Caco-2 (cell line): Measurements from ENCODE around the gene IER3. TPM values are rescaled to one million over a fixed set of nuclear protein-coding genes. Genes with fewer than 3 reads are reported as not detected.
A peak's percentile ranks its signal among the peaks of the same experiment; 100 is the strongest.

Experiments
- BruUV-seq: library from RNA; stranded (reverse); fragments of 400-500 nt; replicated peaks from 2 replicates; lab custom pipeline; 2021; lab: Mats Ljungman, UMichigan
- CTCF ChIA-PET: fragments of 300-600 bp; sonication (Branson Sonifier 250); formaldehyde crosslinking; loops from one replicate; lab custom pipeline; 2022; ENCODE audit warnings: antibody characterized with exemption; lab: Charles Lee
- POLR2A ChIA-PET: fragments of 300-600 bp; sonication (Branson Sonifier 250); formaldehyde crosslinking; loops from one replicate; lab custom pipeline; 2022; ENCODE audit warnings: antibody characterized with exemption; lab: Charles Lee
- DNase-seq, 2 experiments: peaks; one replicate each; pipeline versions ENCODE4 v3.0.0 to v3.0.0-alpha.2; 2020 to 2022
- H3K27me3 ChIP-seq: replicated peaks from 2 replicates; pipeline ENCODE4 v1.6.0; 2011; ENCODE audit warnings: low read length; ENCODE audit not compliant: control insufficient read depth, insufficient read depth
- H3K36me3 ChIP-seq: 2 replicates; pipeline ENCODE4 v1.5.1; 2011; ENCODE audit warnings: low read length; ENCODE audit not compliant: control insufficient read depth, insufficient read depth
- H3K4me1 ChIP-seq: fragments of 250-450 bp; sonication (Bioruptor Pico); 2 replicates; pipeline ENCODE4 v1.5.1; 2020; ENCODE audit warnings: mild to moderate bottlenecking
- H3K4me3 ChIP-seq: 2 replicates; pipeline ENCODE4 v1.5.1; 2011; ENCODE audit warnings: low read depth, mild to moderate bottlenecking, control low read depth, low read length
- H3K9me3 ChIP-seq: fragments of 250-450 bp; sonication (Bioruptor Pico); 2 replicates; pipeline ENCODE4 v1.5.1; 2020; ENCODE audit warnings: mild to moderate bottlenecking, moderate library complexity
- H3K27ac Mint-ChIP-seq: one replicate; pipeline ENCODE4 v1.8.0; 2022; ENCODE audit warnings: mixed read lengths; ENCODE audit not compliant: unreplicated experiment
- H3K27me3 Mint-ChIP-seq: one replicate; pipeline ENCODE4 v1.8.0; 2022; ENCODE audit warnings: mixed read lengths; ENCODE audit not compliant: insufficient read depth, unreplicated experiment
- H3K36me3 Mint-ChIP-seq: one replicate; pipeline ENCODE4 v1.8.0; 2022; ENCODE audit warnings: mild to moderate bottlenecking, mixed read lengths; ENCODE audit not compliant: insufficient read depth, unreplicated experiment
- H3K4me1 Mint-ChIP-seq: one replicate; pipeline ENCODE4 v1.8.0; 2022; ENCODE audit warnings: low read depth, mixed read lengths; ENCODE audit not compliant: unreplicated experiment
- H3K4me3 Mint-ChIP-seq: one replicate; pipeline ENCODE4 v1.8.0; 2022; ENCODE audit warnings: mild to moderate bottlenecking, moderate library complexity, mixed read lengths; ENCODE audit not compliant: unreplicated experiment
- H3K9me3 Mint-ChIP-seq: one replicate; pipeline ENCODE4 v1.8.0; 2022; ENCODE audit warnings: mixed read lengths; ENCODE audit not compliant: unreplicated experiment
- intact Hi-C: fragments of 100-400 bp; cut with micrococcal nuclease; formaldehyde crosslinking; loops from one replicate; pipeline ENCODE4 v1.10.0; 2022; ENCODE audit not compliant: unreplicated experiment
- total RNA-seq: library from RNA; stranded (reverse); gene quantifications from 2 replicates; pipeline ENCODE4 v1.2.3, GENCODE V29; 2022
- TF ChIP-seq, protein P1 (sequence below), 2 experiments: fragments of 200-600 bp in 1 of 2; IDR thresholded peaks; 1 replicate in 1 of 2; 2 replicates in 1 of 2; pipeline versions ENCODE4 v1.5.1 to v1.8.0; 2011 to 2022; ENCODE audit warnings: antibody characterized with exemption in 1 of 2, control low read depth in 1 of 2, inconsistent platforms in 1 of 2, low read depth in 1 of 2, low read length in 1 of 2, mild to moderate bottlenecking in 1 of 2, moderate library complexity in 1 of 2; ENCODE audit not compliant: insufficient read depth in 1 of 2, severe bottlenecking in 1 of 2, unreplicated experiment in 1 of 2

IER3 gene
- total RNA-seq, 1 experiment from 2014 or later = 13.0 TPM

DNA sequence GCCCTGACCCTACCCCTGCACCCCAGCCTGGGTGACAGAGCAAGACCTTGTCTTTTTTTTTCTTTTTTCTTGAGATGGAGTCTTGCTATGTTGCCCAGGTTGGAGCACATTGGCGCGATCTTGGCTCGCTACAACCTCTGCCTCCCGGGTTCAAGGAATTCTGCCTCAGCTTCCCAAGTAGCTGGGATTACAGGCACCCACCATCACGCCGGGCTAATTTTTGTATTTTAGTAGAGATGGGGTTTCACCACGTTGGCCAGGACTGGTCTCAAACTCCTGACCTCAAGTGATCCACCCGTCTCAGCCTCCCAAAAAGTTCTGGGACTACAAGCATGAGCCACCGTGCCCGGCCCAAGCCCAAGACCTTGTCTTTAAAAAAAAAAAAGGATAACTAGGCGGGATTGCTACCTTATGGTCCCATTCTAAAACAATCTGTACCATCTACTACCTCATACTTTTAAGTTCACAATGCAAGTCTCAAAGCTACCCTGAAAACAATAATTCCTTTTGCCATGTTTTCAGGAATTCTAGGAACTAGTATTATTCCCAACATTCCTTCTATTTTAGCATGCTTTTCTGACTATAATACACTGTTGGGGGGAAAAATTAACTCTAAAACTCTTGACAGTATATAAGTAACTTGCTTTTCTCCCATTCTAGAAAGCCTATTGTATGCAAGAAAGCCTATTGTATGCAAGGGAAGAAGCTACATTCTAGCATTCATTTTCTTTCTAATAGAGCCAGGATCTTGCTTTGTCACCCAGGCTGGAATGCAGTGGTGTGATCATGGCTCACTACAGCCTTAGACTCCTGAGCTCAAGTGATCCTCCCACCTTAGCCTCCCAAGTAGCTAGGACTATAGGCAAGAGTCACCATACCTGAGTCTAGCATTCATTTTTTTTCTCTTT lies 17.6 kb downstream of the IER3 start:
- intact Hi-C loops = no loop called here
- no TSS peak for BruUV-seq

DNA sequence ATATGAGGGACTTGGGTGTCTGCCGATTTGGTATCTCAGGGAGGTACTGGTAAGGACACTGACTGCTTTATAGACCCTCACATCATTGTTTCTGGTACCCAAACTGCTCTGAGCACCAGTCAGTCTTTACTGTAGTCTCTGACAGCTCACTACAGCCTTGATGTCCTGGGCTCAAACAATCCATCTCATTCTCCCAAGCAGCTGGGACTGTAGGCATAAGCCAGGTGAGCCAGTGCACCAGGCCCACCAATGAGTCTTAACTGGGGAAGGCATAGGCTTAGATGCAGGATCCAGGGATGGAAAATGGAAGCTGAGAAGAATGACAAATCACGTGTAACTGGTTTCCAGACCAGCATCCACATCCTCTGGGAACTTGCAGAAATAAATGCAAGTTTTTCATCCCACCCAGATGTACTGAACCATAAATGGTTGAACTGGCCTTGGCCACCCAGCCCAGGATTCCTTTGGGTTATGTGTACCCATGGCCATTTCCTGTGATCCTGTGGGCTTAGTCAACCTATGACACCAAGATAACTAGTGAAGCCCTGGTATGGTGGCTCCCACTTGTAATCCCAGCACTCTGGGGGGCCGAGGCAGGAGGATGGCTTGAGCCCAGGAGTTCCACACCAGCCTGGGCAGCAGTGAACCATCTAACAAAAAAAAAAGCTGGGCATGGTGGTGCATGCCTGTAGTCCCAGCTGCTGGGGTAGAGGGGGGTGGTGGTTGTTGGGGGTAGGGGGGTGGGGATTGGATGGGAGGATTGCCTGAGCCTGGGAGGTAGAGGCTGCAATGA lies 18.4 kb downstream of the IER3 start:
- no peak overlapping the region for H3K4me3 ChIP-seq
- peak overlapping the region; percentile 17 for H3K4me3 Mint-ChIP-seq
- TF ChIP-seq, protein P1, sequence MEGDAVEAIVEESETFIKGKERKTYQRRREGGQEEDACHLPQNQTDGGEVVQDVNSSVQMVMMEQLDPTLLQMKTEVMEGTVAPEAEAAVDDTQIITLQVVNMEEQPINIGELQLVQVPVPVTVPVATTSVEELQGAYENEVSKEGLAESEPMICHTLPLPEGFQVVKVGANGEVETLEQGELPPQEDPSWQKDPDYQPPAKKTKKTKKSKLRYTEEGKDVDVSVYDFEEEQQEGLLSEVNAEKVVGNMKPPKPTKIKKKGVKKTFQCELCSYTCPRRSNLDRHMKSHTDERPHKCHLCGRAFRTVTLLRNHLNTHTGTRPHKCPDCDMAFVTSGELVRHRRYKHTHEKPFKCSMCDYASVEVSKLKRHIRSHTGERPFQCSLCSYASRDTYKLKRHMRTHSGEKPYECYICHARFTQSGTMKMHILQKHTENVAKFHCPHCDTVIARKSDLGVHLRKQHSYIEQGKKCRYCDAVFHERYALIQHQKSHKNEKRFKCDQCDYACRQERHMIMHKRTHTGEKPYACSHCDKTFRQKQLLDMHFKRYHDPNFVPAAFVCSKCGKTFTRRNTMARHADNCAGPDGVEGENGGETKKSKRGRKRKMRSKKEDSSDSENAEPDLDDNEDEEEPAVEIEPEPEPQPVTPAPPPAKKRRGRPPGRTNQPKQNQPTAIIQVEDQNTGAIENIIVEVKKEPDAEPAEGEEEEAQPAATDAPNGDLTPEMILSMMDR (IDR thresholded peaks at IDR 0.05; ENCODE audit: insufficient read depth in 1 of 2, low read depth in 1 of 2, low read length in 1 of 2, severe bottlenecking in 1 of 2, unreplicated experiment in 1 of 2) = no peak
- peaks cover 91% of the 10 kb centered on the region for H3K36me3 Mint-ChIP-seq
- H3K27me3 ChIP-seq = no peaks in the 10 kb centered on the region
- no peak for DNase-seq
- H3K36me3 ChIP-seq = peaks cover 9% of the 10 kb centered on the region
- H3K27me3 Mint-ChIP-seq = no peaks in the 10 kb centered on the region
- no peak overlapping the region for H3K27ac Mint-ChIP-seq
- peaks cover 20% of the 10 kb centered on the region for H3K4me1 Mint-ChIP-seq
- CTCF ChIA-PET = no interaction called here
- no peaks in the 10 kb centered on the region for H3K9me3 ChIP-seq
- H3K4me1 ChIP-seq = peaks cover 9% of the 10 kb centered on the region; the same call in 1 of the 2 replicates
- intact Hi-C loops = no loop called here
- POLR2A ChIA-PET = no interaction called here
- H3K9me3 Mint-ChIP-seq = no peaks in the 10 kb centered on the region
- no TSS peak for BruUV-seq

More for the DNA sequence above, 17.6 kb downstream of the IER3 start:
- Mint-ChIP-seq H3K4me1 (peaks cover 20% of the 10 kb centered on the region), H3K9me3 (no peaks in the 10 kb centered on the region), H3K36me3 (peaks cover 88% of the 10 kb centered on the region), H3K27me3 (no peaks in the 10 kb centered on the region), H3K27ac (peak overlapping the region; percentile 44), H3K4me3 (no peak overlapping the region)
- ChIA-PET POLR2A (interaction anchor here (0.7 kb wide), 1 partner anchor 40 kb away, joined by 3 read pairs; no protein-coding TSS in a partner anchor), CTCF (no interaction called here)
- Histone ChIP-seq H3K4me1 (peaks cover 8% of the 10 kb centered on the region; the same call in 1 of the 2 replicates), H3K36me3 (peaks cover 6% of the 10 kb centered on the region), H3K27me3 (no peaks in the 10 kb centered on the region), H3K9me3 (no peaks in the 10 kb centered on the region), H3K4me3 (no peak overlapping the region)
- TF ChIP-seq, protein P1 (IDR thresholded peaks at IDR 0.05; ENCODE audit: insufficient read depth in 1 of 2, low read depth in 1 of 2, low read length in 1 of 2, severe bottlenecking in 1 of 2, unreplicated experiment in 1 of 2) = no peak
- DNase-seq = no peak
